Astrocyte (in vitro differentiated cells and primary cell): Measurements from ENCODE around the gene IQSEC3. TPM values are rescaled to one million over a fixed set of nuclear protein-coding genes. Genes with fewer than 3 reads are reported as not detected.

Source experiments
- DNase-seq: peaks from one replicate; pipeline ENCODE4 v3.0.0-alpha.2; 2010; ENCODE audit warnings: low read depth
- FAIRE-seq: peaks from 2 replicates; lab custom pipeline; 2011; peaks lifted over from hg19 to GRCh38; lab: Jason Lieb, UNC
- H2AFZ ChIP-seq: 2 replicates; pipeline ENCODE4 v1.6.0; 2012; ENCODE audit warnings: low read depth, low read length, inconsistent platforms
- H3K27ac ChIP-seq: 2 replicates; pipeline ENCODE4 v1.5.1; 2011; ENCODE audit warnings: low read depth, low read length, inconsistent platforms
- H3K27me3 ChIP-seq: 2 replicates; pipeline ENCODE4 v1.6.0; 2011; ENCODE audit warnings: low read length, inconsistent platforms; ENCODE audit not compliant: insufficient read depth
- H3K36me3 ChIP-seq: 2 replicates; pipeline ENCODE4 v1.5.1; 2011; ENCODE audit warnings: low read length, inconsistent platforms; ENCODE audit not compliant: insufficient read depth
- H3K4me1 ChIP-seq: 2 replicates; pipeline ENCODE4 v1.5.1; 2011; ENCODE audit warnings: low read length, inconsistent platforms; ENCODE audit not compliant: insufficient read depth
- H3K4me2 ChIP-seq: 2 replicates; pipeline ENCODE4 v1.6.0; 2012; ENCODE audit warnings: low read length, inconsistent platforms
- H3K4me3 ChIP-seq: 2 replicates; pipeline ENCODE4 v1.5.1; 2011; ENCODE audit warnings: low read depth, mild to moderate bottlenecking, low read length, inconsistent platforms; ENCODE audit not compliant: insufficient read depth
- H3K79me2 ChIP-seq: 2 replicates; pipeline ENCODE4 v1.6.0; 2012; ENCODE audit warnings: mild to moderate bottlenecking, low read length, inconsistent platforms; ENCODE audit not compliant: insufficient read depth
- H3K9ac ChIP-seq: 2 replicates; pipeline ENCODE4 v1.6.0; 2012; ENCODE audit warnings: mild to moderate bottlenecking, low read length, inconsistent platforms
- H3K9me3 ChIP-seq: 2 replicates; pipeline ENCODE4 v1.5.1; 2012; ENCODE audit warnings: low read depth, mild to moderate bottlenecking, low read length, inconsistent platforms; ENCODE audit not compliant: insufficient read depth
- H4K20me1 ChIP-seq: 2 replicates; pipeline ENCODE4 v1.6.0; 2012; ENCODE audit warnings: low read length, inconsistent platforms; ENCODE audit not compliant: insufficient read depth
- H3K27ac Mint-ChIP-seq: one replicate; pipeline ENCODE4 v1.8.0; 2021; ENCODE audit warnings: mild to moderate bottlenecking, mixed read lengths; ENCODE audit not compliant: unreplicated experiment
- H3K27me3 Mint-ChIP-seq: one replicate; pipeline ENCODE4 v1.8.0; 2021; ENCODE audit warnings: low read depth, mixed read lengths; ENCODE audit not compliant: unreplicated experiment
- H3K36me3 Mint-ChIP-seq: one replicate; pipeline ENCODE4 v1.8.0; 2021; ENCODE audit warnings: low read depth, mixed read lengths; ENCODE audit not compliant: unreplicated experiment
- H3K4me1 Mint-ChIP-seq: one replicate; pipeline ENCODE4 v1.8.0; 2021; ENCODE audit warnings: low read depth, mixed read lengths; ENCODE audit not compliant: unreplicated experiment
- H3K4me3 Mint-ChIP-seq: one replicate; pipeline ENCODE4 v1.8.0; 2021; ENCODE audit warnings: mild to moderate bottlenecking, moderate library complexity, mixed read lengths; ENCODE audit not compliant: unreplicated experiment
- H3K9me3 Mint-ChIP-seq: one replicate; pipeline ENCODE4 v1.8.0; 2021; ENCODE audit warnings: mild to moderate bottlenecking, mixed read lengths; ENCODE audit not compliant: unreplicated experiment
- CTCF ChIP-seq: IDR thresholded peaks from 2 replicates; pipeline ENCODE4 v1.5.1; 2011; ENCODE audit warnings: low read depth, mild to moderate bottlenecking, inconsistent platforms, low read length, moderate library complexity; ENCODE audit not compliant: insufficient read depth
- EZH2 ChIP-seq: IDR thresholded peaks from 2 replicates; pipeline ENCODE4 v1.6.1; 2012; ENCODE audit warnings: mild to moderate bottlenecking, low read length, inconsistent platforms; ENCODE audit not compliant: insufficient read depth
- total RNA-seq: library from RNA; stranded (reverse); gene quantifications from 2 replicates; pipeline ENCODE4 v1.2.1, GENCODE V29; 2021

The IQSEC3 gene
- total RNA-seq, 1 donor from 2014 or later: 0.34 TPM

- Mint-ChIP-seq H3K27me3 (peaks cover 60% of the 10 kb centered on the region), H3K4me1 (peaks cover 6% of the 10 kb centered on the region), H3K27ac (no peak overlapping the region), H3K36me3 (peaks cover 14% of the 10 kb centered on the region), H3K4me3 (no peak overlapping the region), H3K9me3 (peaks cover 7% of the 10 kb centered on the region)
- H2AFZ ChIP-seq: no peak overlapping the region
- no peak overlapping the region for H3K4me3 ChIP-seq
- no peaks in the 10 kb centered on the region for H3K9me3 ChIP-seq
- TF ChIP-seq CTCF (no peak), EZH2 (no peak)
- H4K20me1 ChIP-seq: no peaks in the 10 kb centered on the region
- no peaks in the 10 kb centered on the region for H3K79me2 ChIP-seq
- no peak overlapping the region for H3K4me2 ChIP-seq
- H3K9ac ChIP-seq: no peak overlapping the region
- peaks cover 25% of the 10 kb centered on the region for H3K27me3 ChIP-seq
- FAIRE-seq: no peak
- DNase-seq: no peak
- H3K27ac ChIP-seq: no peak overlapping the region
- peaks cover 4% of the 10 kb centered on the region for H3K4me1 ChIP-seq
- H3K36me3 ChIP-seq: no peaks in the 10 kb centered on the region
Measured at GRCh38 chr12:196436-196835, 129.9 kb downstream of the IQSEC3 start.

GRCh38 chr12:197347-197746 is 130.8 kb downstream of the IQSEC3 start:
- Histone ChIP-seq H3K9ac (no peak overlapping the region), H3K4me2 (no peak overlapping the region), H3K9me3 (no peaks in the 10 kb centered on the region), H4K20me1 (no peaks in the 10 kb centered on the region), H3K36me3 (no peaks in the 10 kb centered on the region), H3K27me3 (peaks cover 27% of the 10 kb centered on the region), H3K79me2 (no peaks in the 10 kb centered on the region), H3K27ac (no peak overlapping the region), H2AFZ (no peak overlapping the region), H3K4me3 (no peak overlapping the region), H3K4me1 (peaks cover 4% of the 10 kb centered on the region)
- DNase-seq (no peak), FAIRE-seq (no peak)
- peaks cover 59% of the 10 kb centered on the region for H3K27me3 Mint-ChIP-seq
- peaks cover 8% of the 10 kb centered on the region for H3K36me3 Mint-ChIP-seq
- no peak overlapping the region for H3K4me3 Mint-ChIP-seq
- peaks cover 4% of the 10 kb centered on the region for H3K9me3 Mint-ChIP-seq
- H3K27ac Mint-ChIP-seq: no peak overlapping the region
- peaks cover 6% of the 10 kb centered on the region for H3K4me1 Mint-ChIP-seq
- TF ChIP-seq EZH2 (no peak), CTCF (no peak)

DNA sequence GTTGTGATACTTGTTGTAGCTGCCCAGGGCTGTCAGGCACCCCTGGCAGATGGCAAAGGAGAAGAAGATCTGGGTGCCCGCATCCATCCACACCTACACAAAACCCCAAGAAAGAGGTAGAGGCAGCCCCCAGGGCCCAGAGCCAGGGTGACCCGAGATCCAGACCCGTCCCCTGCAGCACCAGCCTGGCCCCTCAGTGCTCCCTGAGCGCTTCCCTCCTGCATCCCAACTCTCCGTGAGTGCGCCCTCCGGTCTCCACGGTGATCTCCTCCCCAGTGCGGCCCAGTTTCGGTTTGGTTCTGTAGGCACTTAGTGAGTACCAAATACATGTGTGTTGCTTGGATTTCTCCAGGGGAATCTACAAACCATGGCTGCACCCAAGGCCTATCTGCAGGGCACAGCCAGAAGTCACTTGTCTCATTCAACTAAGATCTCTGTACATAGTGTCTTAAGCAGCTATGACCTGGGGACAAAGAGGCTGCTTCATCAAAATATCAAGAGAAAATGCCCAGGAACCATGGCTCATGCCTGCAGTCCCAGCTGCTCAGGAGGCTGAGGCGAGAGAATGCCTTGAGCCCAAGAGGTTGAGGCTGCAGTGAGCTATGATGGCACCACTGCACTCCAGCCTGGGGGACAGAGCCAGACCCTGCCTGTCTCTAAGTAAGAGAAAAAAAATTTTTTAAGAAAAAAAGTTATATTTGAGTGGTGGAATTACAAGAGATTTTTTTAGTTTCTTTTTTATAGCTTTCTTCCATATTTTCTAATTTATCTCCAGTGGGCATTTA is 131.5 kb downstream of the IQSEC3 start:
- Histone ChIP-seq H4K20me1 (no peaks in the 10 kb centered on the region), H3K27me3 (peaks cover 26% of the 10 kb centered on the region), H3K79me2 (no peaks in the 10 kb centered on the region), H3K4me3 (no peak overlapping the region), H3K9me3 (no peaks in the 10 kb centered on the region), H3K36me3 (no peaks in the 10 kb centered on the region), H3K4me1 (peaks cover 4% of the 10 kb centered on the region), H3K27ac (no peak overlapping the region), H3K9ac (no peak overlapping the region), H3K4me2 (no peak overlapping the region), H2AFZ (no peak overlapping the region)
- no peak overlapping the region for H3K27ac Mint-ChIP-seq
- peaks cover 6% of the 10 kb centered on the region for H3K9me3 Mint-ChIP-seq
- no peak for FAIRE-seq
- H3K36me3 Mint-ChIP-seq: peaks cover 8% of the 10 kb centered on the region
- no peak for DNase-seq
- no peak overlapping the region for H3K4me3 Mint-ChIP-seq
- peaks cover 9% of the 10 kb centered on the region for H3K4me1 Mint-ChIP-seq
- peaks cover 58% of the 10 kb centered on the region for H3K27me3 Mint-ChIP-seq
- no peak for TF ChIP-seq CTCF
